Stimulated activated CD8-positive, alpha-beta memory T cell treated with anti-CD3 and anti-CD28 coated beads, Interleukin-15, amount 100 ng/mL, for 48 hours (primary cell): ENCODE data around the gene AJM1.
A peak's percentile ranks its signal among the peaks of the same experiment; 100 is the strongest.
"Not testable (repeated sequence)": the region's sequence is repeated elsewhere in the genome, so short reads cannot be mapped to it uniquely, and the experiment has no call there.

Experiments
- DNase-seq, 2 donors: peaks; one replicate each; pipeline ENCODE4 v3.0.0-alpha.2; 2020; ENCODE audit warnings: low read depth in 2 of 2

Gene AJM1

DNA sequence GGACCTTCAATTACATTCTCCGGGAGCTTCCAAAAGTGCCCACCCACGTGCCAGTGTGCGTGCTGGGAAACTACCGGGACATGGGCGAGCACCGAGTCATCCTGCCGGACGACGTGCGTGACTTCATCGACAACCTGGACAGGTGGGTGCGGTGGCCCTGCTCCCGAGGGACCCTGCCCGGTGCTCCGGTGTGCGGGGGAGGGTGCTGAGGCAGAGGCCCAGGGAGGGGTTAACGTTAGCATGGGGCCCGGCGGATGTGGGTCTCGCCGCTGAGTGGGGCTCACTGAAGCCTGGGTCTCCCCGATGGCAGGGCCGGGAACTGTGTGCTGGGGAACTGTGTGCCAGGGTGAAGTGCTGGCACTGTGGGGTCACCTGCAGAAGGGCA, 10.6 kb upstream of the AJM1 start:
- DNase-seq, result no peak

GRCh38 chr9:136832581-136832980, 9.7 kb upstream of the AJM1 start:
- no peak for DNase-seq

DNA sequence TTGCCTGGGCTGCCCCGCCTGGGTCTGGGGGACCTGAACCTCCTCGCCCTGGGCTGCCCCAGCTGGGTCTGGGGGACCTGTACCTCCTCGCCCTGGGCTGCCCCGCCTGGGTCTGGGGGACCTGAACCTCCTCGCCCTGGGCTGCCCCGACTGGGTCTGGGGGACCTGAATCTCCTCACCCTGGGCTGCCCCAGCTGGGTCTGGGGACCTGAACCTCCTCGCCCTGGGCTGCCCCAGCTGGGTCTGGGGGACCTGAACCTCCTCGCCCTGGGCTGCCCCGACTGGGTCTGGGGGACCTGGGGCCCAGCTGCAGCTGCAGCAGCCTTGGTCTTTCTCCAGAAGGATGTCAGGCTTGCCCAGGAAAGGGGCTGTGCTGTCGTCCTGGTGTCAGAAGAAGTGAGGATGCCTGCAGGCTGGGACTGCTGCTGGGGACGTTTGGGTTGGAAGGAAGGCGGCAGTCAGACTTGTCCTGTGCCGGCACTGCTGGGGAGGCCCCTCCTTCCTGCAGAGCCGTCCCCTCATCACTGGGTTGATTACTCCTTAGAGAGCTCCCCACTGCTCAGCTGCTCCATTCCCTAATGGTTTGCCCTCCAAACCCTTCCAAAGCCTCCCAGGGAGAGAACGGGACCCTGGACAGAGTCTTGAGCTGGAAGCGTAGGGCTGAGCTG, 8.8 kb upstream of the AJM1 start:
- DNase-seq, result not testable (repeated sequence)

GRCh38 chr9:136835162-136835931, 6.9 kb upstream of the AJM1 start:
- no peak for DNase-seq

DNA sequence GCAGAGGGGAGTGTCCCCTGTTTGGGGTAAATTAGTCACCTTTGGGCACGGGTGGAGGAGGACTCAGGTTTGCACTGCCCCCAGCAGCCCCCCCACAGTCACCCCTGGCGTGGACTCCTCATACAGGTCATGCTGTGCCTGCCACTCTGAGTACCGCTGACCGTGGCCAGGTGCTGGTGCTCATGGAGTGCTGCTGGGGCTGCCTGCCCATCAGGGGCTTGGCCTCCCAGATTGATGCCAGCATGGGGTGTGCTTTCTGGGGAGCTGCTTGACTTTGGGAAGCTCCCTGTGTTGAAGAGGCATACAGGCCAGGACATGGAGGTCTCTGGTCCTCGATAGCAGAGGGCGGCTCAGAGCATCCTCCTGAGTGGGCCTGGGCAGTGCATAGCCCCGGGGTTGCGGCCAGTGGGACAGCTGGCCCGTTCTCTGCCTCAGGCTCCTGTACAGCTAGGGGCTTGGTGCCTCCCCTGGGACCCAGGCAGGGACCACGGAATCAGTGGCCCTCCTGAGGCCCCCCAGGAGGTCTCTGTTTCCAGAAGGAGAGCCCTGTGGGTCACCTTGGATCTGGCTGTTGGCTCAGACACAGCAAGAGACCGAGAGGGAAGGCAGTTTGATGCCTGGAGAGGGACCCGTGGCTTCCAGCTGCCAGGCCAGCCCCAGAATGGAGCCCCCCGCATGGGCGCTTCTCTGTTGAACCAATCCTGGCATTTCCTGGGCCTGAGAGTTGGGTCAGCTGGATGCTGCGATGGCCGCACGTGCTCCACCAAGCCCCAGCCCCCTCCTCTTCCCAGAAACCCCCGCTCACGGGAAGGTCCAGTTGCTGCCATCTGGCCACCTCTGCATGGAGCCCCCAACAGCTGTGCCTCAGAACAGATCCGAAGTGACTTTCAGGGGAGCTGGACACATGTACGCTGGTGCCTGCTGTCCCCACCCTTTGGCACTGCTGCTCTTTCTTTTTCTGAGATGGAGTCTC, 6.1 kb upstream of the AJM1 start:
- DNase-seq, result no peak

DNA sequence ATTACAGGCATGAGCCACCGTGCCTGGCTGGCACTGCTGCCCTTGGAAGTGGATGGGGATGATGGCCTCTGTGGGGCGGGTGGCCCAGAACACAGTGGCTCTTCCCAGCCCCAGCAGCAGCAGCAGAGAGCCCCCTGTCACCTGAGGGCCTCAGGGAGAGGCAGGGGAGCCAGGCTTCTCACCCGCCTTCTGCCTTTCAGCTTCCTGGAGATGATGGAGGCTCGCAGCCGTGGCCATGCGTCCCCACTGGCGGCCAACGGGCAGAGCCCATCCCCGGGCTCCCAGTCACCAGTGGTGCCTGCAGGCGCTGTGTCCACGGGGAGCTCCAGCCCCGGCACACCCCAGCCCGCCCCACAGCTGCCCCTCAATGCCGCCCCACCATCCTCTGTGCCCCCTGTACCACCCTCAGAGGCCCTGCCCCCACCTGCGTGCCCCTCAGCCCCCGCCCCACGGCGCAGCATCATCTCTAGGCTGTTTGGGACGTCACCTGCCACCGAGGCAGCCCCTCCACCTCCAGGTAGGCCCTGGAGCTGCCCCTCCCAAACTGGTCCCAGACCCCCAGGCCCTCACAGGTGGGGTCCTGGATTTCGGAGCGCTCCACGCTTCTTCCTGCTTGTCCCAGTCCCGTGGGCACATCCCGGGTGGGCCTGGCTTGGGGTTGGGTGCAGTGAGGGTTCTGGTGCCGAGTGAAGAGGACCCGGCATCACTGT, 5.0 kb upstream of the AJM1 start:
- no peak for DNase-seq

DNA sequence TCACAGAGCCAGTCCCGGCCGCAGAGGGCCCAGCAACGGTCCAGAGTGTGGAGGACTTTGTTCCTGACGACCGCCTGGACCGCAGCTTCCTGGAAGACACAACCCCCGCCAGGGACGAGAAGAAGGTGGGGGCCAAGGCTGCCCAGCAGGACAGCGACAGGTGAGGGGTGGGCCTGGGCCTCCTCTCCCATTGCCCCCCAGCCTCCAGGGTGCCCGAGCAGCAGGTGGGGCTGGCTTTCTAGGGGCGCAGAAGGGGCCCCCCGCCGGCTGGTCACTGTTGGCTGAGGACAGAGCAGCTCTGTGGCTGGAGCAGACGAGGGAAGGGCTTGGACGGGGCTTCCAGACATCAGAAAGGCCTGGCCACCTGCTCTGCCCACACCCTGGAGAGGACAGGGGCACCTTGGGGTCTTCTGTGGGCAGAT, 4.4 kb upstream of the AJM1 start:
- not testable (repeated sequence) for DNase-seq

- DNase-seq, result no peak
Measured at GRCh38 chr9:136838314-136839228, 3.7 kb upstream of the AJM1 start.

GRCh38 chr9:136839229-136840139, 2.8 kb upstream of the AJM1 start:
- DNase-seq, result no peak

DNA sequence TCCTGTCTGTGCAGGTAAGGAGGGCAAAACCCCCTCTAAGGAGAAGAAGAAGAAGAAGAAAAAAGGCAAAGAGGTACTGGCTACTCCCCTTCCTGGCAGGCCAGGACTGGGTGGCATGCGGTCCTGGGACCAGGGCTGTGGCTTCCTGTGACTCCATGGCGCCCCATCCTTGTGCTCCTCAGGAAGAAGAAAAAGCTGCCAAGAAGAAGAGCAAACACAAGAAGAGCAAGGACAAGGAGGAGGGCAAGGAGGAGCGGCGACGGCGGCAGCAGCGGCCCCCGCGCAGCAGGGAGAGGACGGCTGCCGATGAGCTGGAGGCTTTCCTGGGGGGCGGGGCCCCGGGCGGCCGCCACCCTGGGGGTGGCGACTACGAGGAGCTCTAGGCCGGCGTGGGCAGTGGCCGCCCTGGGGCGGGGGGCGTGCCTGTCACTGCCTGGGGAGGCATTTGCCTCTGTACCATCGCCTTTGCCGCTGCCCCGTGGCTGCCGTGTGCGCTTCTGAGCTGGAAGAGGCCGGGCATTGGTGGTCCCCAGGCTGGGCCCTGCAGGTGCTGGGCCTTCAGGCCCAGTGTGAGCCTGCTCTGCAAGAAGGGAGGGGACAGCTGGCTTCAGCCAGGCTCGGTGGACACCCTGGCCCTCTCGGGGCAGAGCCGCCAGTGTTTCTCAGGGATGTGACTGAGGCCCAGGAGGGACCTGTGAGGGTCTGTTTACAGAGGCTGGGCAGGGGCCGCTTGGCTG, 2.0 kb upstream of the AJM1 start:
- DNase-seq, result no peak

DNA sequence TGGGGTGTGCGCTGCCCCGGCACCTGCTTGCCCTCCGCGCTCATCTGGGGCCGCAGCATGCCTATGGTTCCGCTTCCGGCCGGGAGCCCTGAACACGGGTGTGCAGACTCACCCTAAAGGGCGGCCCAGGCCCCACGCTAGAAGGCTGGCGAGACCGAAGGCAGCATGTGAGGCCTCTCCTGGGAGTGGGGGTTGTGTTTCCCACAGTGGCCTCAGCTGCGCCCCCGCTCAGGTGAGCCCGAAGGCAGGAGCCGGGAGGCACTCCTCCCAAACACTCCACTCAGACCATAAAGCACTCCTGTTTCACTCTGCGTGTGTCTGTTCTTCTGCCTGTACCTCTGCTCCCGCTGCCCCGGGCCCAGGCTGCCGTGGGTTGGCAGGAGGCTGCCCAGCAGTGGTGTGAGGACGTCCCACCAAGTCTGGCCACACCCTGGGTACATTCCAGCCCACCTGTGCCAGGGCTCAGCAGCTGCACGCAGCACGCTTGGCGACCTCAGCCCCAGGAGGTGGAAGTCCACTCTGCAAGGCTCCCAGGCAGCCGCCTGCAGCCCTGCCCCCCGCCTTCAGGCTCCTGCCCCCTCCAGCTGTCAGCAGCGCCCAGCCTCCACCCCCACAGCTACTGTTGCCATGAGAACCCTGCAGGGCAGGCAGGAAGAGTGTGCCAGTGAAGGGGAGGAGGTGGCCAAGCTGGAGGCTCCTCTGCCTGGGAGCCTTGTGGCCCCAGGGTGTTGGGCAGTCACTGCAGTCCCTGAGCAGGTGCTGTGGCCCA, 1.2 kb upstream of the AJM1 start:
- no peak for DNase-seq

GRCh38 chr9:136841646-136842379, 465 bp upstream of the AJM1 start:
- DNase-seq, result not testable (repeated sequence)

DNA sequence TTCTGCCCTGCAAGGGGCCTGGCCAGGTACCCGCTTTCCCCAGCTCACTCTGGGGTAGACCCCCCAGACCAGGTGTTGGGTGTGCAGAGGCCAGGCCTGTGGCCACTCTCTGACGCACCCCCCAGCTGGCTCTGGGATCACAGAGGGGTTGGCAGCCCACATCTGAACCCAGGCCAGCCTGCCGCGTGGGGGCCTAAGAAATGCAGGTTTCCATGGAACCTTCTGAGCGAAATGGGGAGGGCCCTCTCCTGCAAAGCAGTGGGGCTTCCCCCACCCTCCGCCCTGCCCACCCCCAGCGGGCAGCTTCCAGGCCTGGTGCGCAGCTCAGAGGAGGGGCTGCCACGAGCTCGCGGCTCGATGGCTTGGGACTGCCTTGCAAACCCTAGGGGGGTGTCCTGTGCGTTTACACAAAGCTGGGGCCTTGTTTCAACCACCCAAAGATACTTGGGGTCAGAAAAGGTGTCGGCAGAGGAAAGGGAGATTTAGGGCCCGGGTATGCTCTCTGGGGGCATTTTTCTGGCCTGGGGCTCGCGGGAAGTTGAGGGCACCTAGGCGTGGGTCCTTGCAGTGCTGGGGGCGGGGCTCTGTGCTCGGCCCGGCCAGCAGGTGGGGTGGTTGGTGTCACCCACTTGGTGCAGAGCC, 1.0 kb downstream of the AJM1 start:
- DNase-seq, result not testable (repeated sequence)

DNA sequence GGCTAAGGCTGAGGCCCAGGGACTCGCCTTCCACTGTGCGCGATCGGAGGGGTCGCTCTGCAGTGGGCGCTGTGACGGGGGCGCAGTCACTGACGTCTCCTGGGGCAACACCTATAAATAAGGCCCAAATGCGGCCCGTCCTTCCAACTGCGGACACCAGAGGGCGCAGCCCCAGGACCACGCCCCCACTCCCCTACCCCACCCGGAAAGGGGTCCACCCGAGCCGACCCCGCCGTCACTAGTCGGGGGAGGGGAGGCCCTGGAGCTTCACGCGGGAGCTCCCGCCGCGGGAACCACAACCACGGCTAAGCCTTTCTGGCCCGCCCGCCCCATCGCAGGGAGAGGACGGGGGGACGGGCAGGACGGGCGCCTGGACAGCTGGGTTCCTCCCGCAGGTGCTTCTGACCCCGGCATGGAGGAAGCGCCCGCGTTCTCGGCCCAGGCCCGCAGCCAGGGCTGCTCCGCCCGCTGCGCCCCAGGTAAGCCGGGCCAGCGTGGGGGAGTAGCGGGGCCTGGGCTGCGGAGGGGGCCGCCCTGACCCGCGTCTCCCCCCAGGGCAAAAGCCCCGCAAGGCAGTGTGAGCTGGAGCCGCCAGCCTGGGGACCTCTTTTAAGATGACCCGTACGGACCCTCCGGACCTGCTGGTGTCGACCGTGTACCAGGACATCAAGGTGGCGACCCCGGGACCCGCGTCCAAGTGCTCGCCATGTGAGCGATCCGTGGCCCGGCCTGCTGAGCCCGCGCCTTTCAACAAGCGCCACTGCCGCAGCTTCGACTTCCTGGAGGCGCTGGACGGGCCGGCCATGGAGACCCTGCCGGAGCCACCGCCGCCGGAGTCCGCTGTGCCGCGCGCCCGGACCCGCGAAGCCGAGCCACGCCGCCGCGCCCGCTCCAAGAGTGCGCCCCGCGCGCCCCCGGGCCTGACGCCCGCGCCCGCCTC, 1.8 kb downstream of the AJM1 start:
- DNase-seq, result peak in 1 of 2 donors; percentile 40

GRCh38 chr9:136844761-136845464, 2.6 kb downstream of the AJM1 start:
- no peak for DNase-seq
